ENCODE results near the gene RBM39.

- TF ChIP-seq CTCF (IDR thresholded peaks at IDR 0.05) (no peak), POLR2A (IDR thresholded peaks at IDR 0.05) (no peak), POLR2AphosphoS5 (IDR thresholded peaks at IDR 0.05; ENCODE audit: insufficient read depth in 1 of 2, low read depth in 1 of 2) (no peak)
These were observed 68.2 kb downstream of the RBM39 start for GRCh38 chr20:35673884-35674283.
